ENCODE results near the gene MYRF. TPM values are rescaled to one million over a fixed set of nuclear protein-coding genes. Genes with fewer than 3 reads are reported as not detected.

The MYRF gene
- total and polyA plus RNA-seq, 4 donors, result 11.9 to 41.2 (median 25.2) TPM

DNA sequence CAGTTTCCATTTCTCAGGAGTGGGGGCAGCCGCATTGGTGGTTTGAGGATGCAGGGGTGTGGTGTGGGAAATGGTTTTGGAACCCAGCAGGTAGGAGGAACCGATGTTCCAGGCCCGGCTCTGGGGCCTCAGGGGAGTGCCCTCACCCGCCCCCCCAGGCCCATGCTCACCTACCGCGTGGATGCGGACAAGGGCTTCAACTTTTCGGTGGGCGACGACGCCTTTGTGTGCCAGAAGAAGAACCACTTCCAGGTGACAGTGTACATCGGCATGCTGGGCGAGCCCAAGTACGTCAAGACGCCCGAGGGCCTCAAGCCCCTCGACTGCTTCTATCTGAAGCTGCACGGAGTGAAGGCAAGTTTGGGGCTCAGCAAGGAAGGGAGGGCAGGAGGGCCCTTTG is 21.4 kb downstream of the MYRF start:
- Histone ChIP-seq H3K9me3 (ENCODE audit: control insufficient read depth in 4 of 4, insufficient read depth in 3 of 4, low read length in 3 of 4) (no peaks in the 10 kb centered on the region), H3K4me1 (ENCODE audit: control insufficient read depth in 5 of 5, insufficient read depth in 5 of 5, low read length in 5 of 5) (peaks cover 0 to 17% (median 12%) of the 10 kb centered on the region in 5 donors), H3K36me3 (ENCODE audit: control insufficient read depth in 4 of 4, insufficient read depth in 4 of 4, low read length in 4 of 4) (peaks cover 0 to 5% (median 2%) of the 10 kb centered on the region in 4 donors), H3K9ac (ENCODE audit: insufficient read depth in 1 of 2, low read length in 2 of 2) (no peak overlapping the region), H3K4me3 (no peak overlapping the region), H3K27me3 (ENCODE audit: control insufficient read depth in 3 of 3, insufficient read depth in 3 of 3, low read length in 2 of 3) (no peaks in the 10 kb centered on the region), H3K27ac (ENCODE audit: low read depth in 1 of 2, low read length in 1 of 2) (no peak overlapping the region)
- WGBS, 2 donors, result 91 to 93% methylated on average over 18 of the region's 18 CpGs
- TF ChIP-seq, protein P1, sequence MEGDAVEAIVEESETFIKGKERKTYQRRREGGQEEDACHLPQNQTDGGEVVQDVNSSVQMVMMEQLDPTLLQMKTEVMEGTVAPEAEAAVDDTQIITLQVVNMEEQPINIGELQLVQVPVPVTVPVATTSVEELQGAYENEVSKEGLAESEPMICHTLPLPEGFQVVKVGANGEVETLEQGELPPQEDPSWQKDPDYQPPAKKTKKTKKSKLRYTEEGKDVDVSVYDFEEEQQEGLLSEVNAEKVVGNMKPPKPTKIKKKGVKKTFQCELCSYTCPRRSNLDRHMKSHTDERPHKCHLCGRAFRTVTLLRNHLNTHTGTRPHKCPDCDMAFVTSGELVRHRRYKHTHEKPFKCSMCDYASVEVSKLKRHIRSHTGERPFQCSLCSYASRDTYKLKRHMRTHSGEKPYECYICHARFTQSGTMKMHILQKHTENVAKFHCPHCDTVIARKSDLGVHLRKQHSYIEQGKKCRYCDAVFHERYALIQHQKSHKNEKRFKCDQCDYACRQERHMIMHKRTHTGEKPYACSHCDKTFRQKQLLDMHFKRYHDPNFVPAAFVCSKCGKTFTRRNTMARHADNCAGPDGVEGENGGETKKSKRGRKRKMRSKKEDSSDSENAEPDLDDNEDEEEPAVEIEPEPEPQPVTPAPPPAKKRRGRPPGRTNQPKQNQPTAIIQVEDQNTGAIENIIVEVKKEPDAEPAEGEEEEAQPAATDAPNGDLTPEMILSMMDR (IDR thresholded peaks at IDR 0.05; ENCODE audit: control extremely low read depth, extremely low read depth), result no peak
- ATAC-seq (ENCODE audit: insufficient read depth, low FRiP score) (no peak), DNase-seq (no peak)

DNA sequence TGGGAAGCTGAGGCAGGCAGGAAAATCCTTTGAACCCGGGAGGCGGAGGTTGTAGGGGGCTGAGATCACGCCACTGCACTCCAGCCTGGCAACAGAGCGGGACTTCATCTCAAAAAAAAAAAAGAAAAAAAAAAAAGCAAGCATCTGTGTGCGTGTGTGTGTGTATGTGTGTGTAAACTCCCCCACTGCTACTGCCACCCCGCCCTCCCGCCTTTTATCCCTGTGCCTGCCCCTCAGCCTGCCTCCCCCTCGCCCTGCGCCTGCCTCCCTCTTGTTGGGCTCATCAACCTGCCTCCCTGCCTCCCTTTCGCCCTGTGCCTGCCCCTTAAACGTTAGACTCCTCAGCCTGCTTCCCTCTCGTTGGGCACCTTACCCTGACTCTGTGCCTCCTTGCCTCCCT is 22.0 kb downstream of the MYRF start:
- 88 to 91% methylated on average over 12 of the region's 12 CpGs for WGBS, 2 donors
- DNase-seq, result no peak

DNA sequence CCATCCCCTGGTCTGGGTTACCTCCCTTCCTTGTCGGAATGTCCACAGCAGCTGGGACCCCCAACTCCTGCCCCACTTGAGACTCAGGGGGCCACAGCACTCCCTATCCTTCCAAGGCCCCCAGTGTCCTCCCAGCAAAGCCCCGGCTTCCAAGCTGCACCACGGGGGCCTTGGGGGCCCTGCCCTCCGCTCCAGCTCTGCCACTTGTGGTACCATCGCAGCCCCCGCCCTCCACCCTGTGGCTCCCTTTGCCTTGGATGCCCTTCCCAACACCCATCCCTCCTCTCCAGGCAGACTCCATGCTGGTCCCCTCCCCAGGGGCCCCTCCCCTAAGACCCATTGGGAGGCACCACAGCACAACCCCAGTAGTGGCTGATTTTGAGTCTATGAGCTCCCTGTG is 22.7 kb downstream of the MYRF start:
- H3K4me1 ChIP-seq (ENCODE audit: control insufficient read depth in 5 of 5, insufficient read depth in 5 of 5, low read length in 5 of 5), result peaks cover 0 to 10% (median 3%) of the 10 kb centered on the region in 5 donors
- H3K36me3 ChIP-seq (ENCODE audit: control insufficient read depth in 4 of 4, insufficient read depth in 4 of 4, low read length in 4 of 4), result peaks cover 0 to 6% (median 2%) of the 10 kb centered on the region in 4 donors
- no peak for ATAC-seq (ENCODE audit: insufficient read depth, low FRiP score)
- no peak for DNase-seq
- H3K9ac ChIP-seq (ENCODE audit: insufficient read depth in 1 of 2, low read length in 2 of 2), result no peak overlapping the region
- H3K4me3 ChIP-seq, result no peak overlapping the region
- TF ChIP-seq, protein P1 (IDR thresholded peaks at IDR 0.05; ENCODE audit: control extremely low read depth, extremely low read depth), result no peak
- 97% methylated on average over 6 of the region's 6 CpGs for WGBS, 2 donors
- no peak overlapping the region for H3K27ac ChIP-seq (ENCODE audit: low read depth in 1 of 2, low read length in 1 of 2)
- no peaks in the 10 kb centered on the region for H3K9me3 ChIP-seq (ENCODE audit: control insufficient read depth in 4 of 4, insufficient read depth in 3 of 4, low read length in 3 of 4)
- H3K27me3 ChIP-seq (ENCODE audit: control insufficient read depth in 3 of 3, insufficient read depth in 3 of 3, low read length in 2 of 3), result no peaks in the 10 kb centered on the region

More for the DNA sequence above, 22.0 kb downstream of the MYRF start:
- TF ChIP-seq, protein P1 (IDR thresholded peaks at IDR 0.05; ENCODE audit: control extremely low read depth, extremely low read depth), result no peak
- Histone ChIP-seq H3K27me3 (ENCODE audit: control insufficient read depth in 3 of 3, insufficient read depth in 3 of 3, low read length in 2 of 3) (no peaks in the 10 kb centered on the region), H3K27ac (ENCODE audit: low read depth in 1 of 2, low read length in 1 of 2) (no peak overlapping the region), H3K9me3 (ENCODE audit: control insufficient read depth in 4 of 4, insufficient read depth in 3 of 4, low read length in 3 of 4) (no peaks in the 10 kb centered on the region), H3K4me1 (ENCODE audit: control insufficient read depth in 5 of 5, insufficient read depth in 5 of 5, low read length in 5 of 5) (peaks cover 0 to 11% (median 10%) of the 10 kb centered on the region in 5 donors), H3K36me3 (ENCODE audit: control insufficient read depth in 4 of 4, insufficient read depth in 4 of 4, low read length in 4 of 4) (peaks cover 0 to 6% (median 2%) of the 10 kb centered on the region in 4 donors), H3K4me3 (no peak overlapping the region), H3K9ac (ENCODE audit: insufficient read depth in 1 of 2, low read length in 2 of 2) (no peak overlapping the region)
- no peak for ATAC-seq (ENCODE audit: insufficient read depth, low FRiP score)
